GM18519 (cell line): ENCODE measurements around the gene SFXN5.

Experiments used
- ATAC-seq: cut with Tn5 transposase; IDR thresholded peaks from one replicate; pipeline ENCODE4 v1.9.1; 2021; ENCODE audit warnings: mild to moderate bottlenecking, moderate library complexity; ENCODE audit not compliant: unreplicated experiment, low FRiP score

Gene SFXN5

GRCh38 chr2:72931280-72931910 lies 140.1 kb downstream of the SFXN5 start:
- no peak for ATAC-seq

- ATAC-seq, result no peak
Observed at GRCh38 chr2:72929010-72929409, 142.5 kb downstream of the SFXN5 start.

GRCh38 chr2:72927619-72928550 lies 143.6 kb downstream of the SFXN5 start:
- no peak for ATAC-seq

GRCh38 chr2:72926811-72927465 lies 144.6 kb downstream of the SFXN5 start:
- no peak for ATAC-seq

- no peak for ATAC-seq
Observed at GRCh38 chr2:72926368-72926767, 145.1 kb downstream of the SFXN5 start.

GRCh38 chr2:72925328-72925943 lies 146.1 kb downstream of the SFXN5 start:
- no peak for ATAC-seq

GRCh38 chr2:72924353-72925240 lies 146.9 kb downstream of the SFXN5 start:
- no peak for ATAC-seq

- ATAC-seq, result no peak
Observed at GRCh38 chr2:72923833-72924352, 147.6 kb downstream of the SFXN5 start.

- ATAC-seq, result no peak
Observed at GRCh38 chr2:72921853-72922252, 149.7 kb downstream of the SFXN5 start.

GRCh38 chr2:72921088-72921851 lies 150.2 kb downstream of the SFXN5 start:
- ATAC-seq, result no peak

- ATAC-seq, result no peak
Observed at GRCh38 chr2:72920318-72921087, 151.0 kb downstream of the SFXN5 start.

GRCh38 chr2:72919414-72920317 lies 151.8 kb downstream of the SFXN5 start:
- no peak for ATAC-seq

GRCh38 chr2:72917877-72918553 lies 153.5 kb downstream of the SFXN5 start:
- ATAC-seq, result no peak

- ATAC-seq, result no peak
Observed at GRCh38 chr2:72917138-72917876, 154.2 kb downstream of the SFXN5 start, which contains the start of gene EMX1. TSS of gene EMX1 (plus strand) at chr2:72917519. CDS start at chr2:72917853, 334 bp downstream.

- ATAC-seq, result no peak
Observed at GRCh38 chr2:72916743-72917137, 154.8 kb downstream of the SFXN5 start.
